ENCODE measurements around the gene TLNRD1.

DNA sequence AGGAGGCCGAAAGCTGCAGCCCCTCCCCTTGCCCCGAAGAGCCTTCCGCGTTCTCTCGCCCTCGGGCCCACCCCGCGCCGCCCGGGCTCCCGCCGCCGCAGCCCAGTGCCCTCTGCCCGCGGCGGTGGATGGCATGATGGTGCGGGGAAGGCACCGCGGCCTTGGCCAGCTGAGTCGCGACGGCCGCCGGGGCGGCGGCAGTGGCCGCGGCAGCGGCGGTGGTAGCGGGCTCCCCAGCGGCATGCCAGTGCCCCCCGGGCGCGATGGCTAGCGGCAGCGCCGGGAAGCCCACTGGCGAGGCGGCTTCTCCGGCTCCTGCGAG is 1.2 kb downstream of the TLNRD1 start:
- no peak for TF ChIP-seq POLR2A (IDR thresholded peaks at IDR 0.05)
- TF ChIP-seq, protein P1, sequence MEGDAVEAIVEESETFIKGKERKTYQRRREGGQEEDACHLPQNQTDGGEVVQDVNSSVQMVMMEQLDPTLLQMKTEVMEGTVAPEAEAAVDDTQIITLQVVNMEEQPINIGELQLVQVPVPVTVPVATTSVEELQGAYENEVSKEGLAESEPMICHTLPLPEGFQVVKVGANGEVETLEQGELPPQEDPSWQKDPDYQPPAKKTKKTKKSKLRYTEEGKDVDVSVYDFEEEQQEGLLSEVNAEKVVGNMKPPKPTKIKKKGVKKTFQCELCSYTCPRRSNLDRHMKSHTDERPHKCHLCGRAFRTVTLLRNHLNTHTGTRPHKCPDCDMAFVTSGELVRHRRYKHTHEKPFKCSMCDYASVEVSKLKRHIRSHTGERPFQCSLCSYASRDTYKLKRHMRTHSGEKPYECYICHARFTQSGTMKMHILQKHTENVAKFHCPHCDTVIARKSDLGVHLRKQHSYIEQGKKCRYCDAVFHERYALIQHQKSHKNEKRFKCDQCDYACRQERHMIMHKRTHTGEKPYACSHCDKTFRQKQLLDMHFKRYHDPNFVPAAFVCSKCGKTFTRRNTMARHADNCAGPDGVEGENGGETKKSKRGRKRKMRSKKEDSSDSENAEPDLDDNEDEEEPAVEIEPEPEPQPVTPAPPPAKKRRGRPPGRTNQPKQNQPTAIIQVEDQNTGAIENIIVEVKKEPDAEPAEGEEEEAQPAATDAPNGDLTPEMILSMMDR (IDR thresholded peaks at IDR 0.05): no peak
